Progenitor cell of endocrine pancreas (in vitro differentiated cells): ENCODE results near the gene GATD1. TPM values are rescaled to one million over a fixed set of nuclear protein-coding genes. Genes with fewer than 3 reads are reported as not detected.

Source experiments
- total RNA-seq: library from RNA; stranded (reverse); gene quantifications from 2 replicates; pipeline ENCODE4 v1.2.1, GENCODE V29; 2021

The GATD1 gene
- total RNA-seq, 1 donor from 2014 or later: 74.1 TPM

Other genes with a start within 250 kb of the GATD1 start
- gene HRAS, start 241.9 kb downstream of the GATD1 start, total RNA-seq: 53.4 and 61.6 TPM in 2 replicates
- gene LRRC56, start 240.0 kb downstream of the GATD1 start, total RNA-seq: 5.1 and 5.4 TPM in 2 replicates
- gene LMNTD2, start 216.7 kb downstream of the GATD1 start, total RNA-seq: 15.6 and 19.3 TPM in 2 replicates
- gene RASSF7, start 216.5 kb downstream of the GATD1 start, total RNA-seq: 38.2 and 40.8 TPM in 2 replicates
- 44.4 and 44.9 TPM in 2 replicates for gene PHRF1, start 201.0 kb downstream of the GATD1 start, total RNA-seq
- 8.7 and 12.6 TPM in 2 replicates for gene IRF7, start 161.5 kb downstream of the GATD1 start, total RNA-seq
- 0.24 and 0.98 TPM in 2 replicates for gene CDHR5, start 152.5 kb downstream of the GATD1 start, total RNA-seq
- gene SCT, start 150.3 kb downstream of the GATD1 start, total RNA-seq: 2.9 and 3.8 TPM in 2 replicates
- 1.1 and 2.7 TPM in 2 replicates for gene DRD4, start 140.2 kb downstream of the GATD1 start, total RNA-seq
- 49.2 and 57.0 TPM in 2 replicates for gene DEAF1, start 82.3 kb downstream of the GATD1 start, total RNA-seq
- 29.4 and 32.6 TPM in 2 replicates for gene TMEM80, start 81.7 kb downstream of the GATD1 start, total RNA-seq
- 100.0 and 111 TPM in 2 replicates for gene EPS8L2, start 71.3 kb downstream of the GATD1 start, total RNA-seq
- gene TALDO1, start 30.0 kb downstream of the GATD1 start, total RNA-seq: 112 and 120 TPM in 2 replicates
- not detected in 2 replicates for gene CEND1, start 12.6 kb upstream of the GATD1 start, total RNA-seq
- 40.5 and 48.9 TPM in 2 replicates for gene SLC25A22, start 20.8 kb upstream of the GATD1 start, total RNA-seq
- gene PIDD1, start 27.7 kb upstream of the GATD1 start, total RNA-seq: 33.3 and 35.0 TPM in 2 replicates
- 1,463 and 1,530 TPM in 2 replicates for gene RPLP2, start 32.5 kb upstream of the GATD1 start, total RNA-seq
- gene PNPLA2, start 41.4 kb upstream of the GATD1 start, total RNA-seq: 47.3 and 51.1 TPM in 2 replicates
- 50.9 and 52.9 TPM in 2 replicates for gene CRACR2B, start 50.4 kb upstream of the GATD1 start, total RNA-seq
- 154 and 160 TPM in 2 replicates for gene CD151, start 55.5 kb upstream of the GATD1 start, total RNA-seq
- 89.6 and 97.9 TPM in 2 replicates for gene POLR2L, start 65.0 kb upstream of the GATD1 start, total RNA-seq
- 24.9 and 27.7 TPM in 2 replicates for gene TSPAN4, start 65.4 kb upstream of the GATD1 start, total RNA-seq
- 79.1 and 87.0 TPM in 2 replicates for gene CHID1, start 133.3 kb upstream of the GATD1 start, total RNA-seq
- gene AP2A2, start 148.4 kb upstream of the GATD1 start, total RNA-seq: 86.6 and 88.8 TPM in 2 replicates